Natural killer cell (primary cell): ENCODE measurements around the gene UROC1. TPM values are rescaled to one million over a fixed set of nuclear protein-coding genes. Genes with fewer than 3 reads are reported as not detected.

Source experiments
- ATAC-seq, 3 donors: fragments of 150-1000 bp in 2 of 3; fragments of 200-7000 bp in 1 of 3; cut with Tn5 transposase; 1 replicate in 1 of 3; 2 replicates in 2 of 3; pipeline ENCODE4 v1.10.0; 2021; ENCODE audit warnings: mild to moderate bottlenecking in 2 of 3, moderate library complexity in 2 of 3
- DNase-seq, 2 donors: peaks; one replicate each; pipeline versions ENCODE4 v3.0.0 to v3.0.0-alpha.2; 2013 to 2021; ENCODE audit warnings: mixed read lengths in 1 of 2
- H3K27ac ChIP-seq: one replicate; pipeline ENCODE4 v1.5.1; 2013; ENCODE audit warnings: mild to moderate bottlenecking, low read length
- H3K27me3 ChIP-seq: one replicate; pipeline ENCODE4 v1.6.1; 2013; ENCODE audit warnings: low read length; ENCODE audit not compliant: control insufficient read depth, insufficient read depth
- H3K36me3 ChIP-seq: one replicate; pipeline ENCODE4 v1.6.1; 2013; ENCODE audit warnings: low read length; ENCODE audit not compliant: control insufficient read depth, insufficient read depth
- H3K4me1 ChIP-seq: one replicate; pipeline ENCODE4 v1.6.1; 2013; ENCODE audit warnings: low read length; ENCODE audit not compliant: control insufficient read depth, insufficient read depth
- H3K4me3 ChIP-seq: one replicate; pipeline ENCODE4 v1.5.1; 2013; ENCODE audit warnings: low read length
- H3K9me3 ChIP-seq: one replicate; pipeline ENCODE4 v1.6.1; 2013; ENCODE audit warnings: low read length; ENCODE audit not compliant: control insufficient read depth, insufficient read depth
- H3K27ac Mint-ChIP-seq, 2 donors: one replicate each; pipeline ENCODE4 v1.8.0; 2022; ENCODE audit warnings: mild to moderate bottlenecking in 2 of 2, mixed read lengths in 2 of 2, moderate library complexity in 1 of 2
- H3K27me3 Mint-ChIP-seq, 2 donors: one replicate each; pipeline ENCODE4 v1.8.0; 2022; ENCODE audit warnings: low read depth in 2 of 2, mixed read lengths in 2 of 2
- H3K36me3 Mint-ChIP-seq: one replicate; pipeline ENCODE4 v1.8.0; 2022; ENCODE audit warnings: mixed read lengths
- H3K4me1 Mint-ChIP-seq, 2 donors: one replicate each; pipeline ENCODE4 v1.8.0; 2022; ENCODE audit warnings: mixed read lengths in 2 of 2
- H3K4me3 Mint-ChIP-seq: one replicate; pipeline ENCODE4 v1.8.0; 2022; ENCODE audit warnings: mild to moderate bottlenecking, moderate library complexity, mixed read lengths
- H3K9me3 Mint-ChIP-seq, 2 donors: one replicate each; pipeline ENCODE4 v1.8.0; 2022; ENCODE audit warnings: mixed read lengths in 2 of 2
- CTCF ChIP-seq: fragments of 200-600 bp; IDR thresholded peaks from one replicate; pipeline ENCODE4 v1.8.0; 2022; ENCODE audit warnings: antibody characterized with exemption
- WGBS: methylation state at CpG from one replicate; pipeline ENCODE4 v1.1.7; 2013; ENCODE audit warnings: missing lambda C conversion rate; ENCODE audit not compliant: insufficient coverage; 5-methylcytosine and 5-hydroxymethylcytosine counted together
- intact Hi-C: fragments of 100-400 bp; cut with micrococcal nuclease; formaldehyde crosslinking; loops from one replicate; pipeline ENCODE4 v1.14.2; 2022
- total RNA-seq, 4 donors: library from RNA; stranded (reverse); fragments of 120-200 nt in 1 of 4; gene quantifications; one replicate each; pipeline versions ENCODE4 v1.2.3 to v1.2.4, GENCODE V29; 2013 to 2022

The UROC1 gene
- total RNA-seq, 3 donors from 2014 or later (not counting 1 experiment from before 2014, with no cell fraction given), result not detected

GRCh38 chr3:126507886-126508285, 9.7 kb downstream of the UROC1 start:
- WGBS, result 91% methylated on average over 9 of the region's 9 CpGs
- DNase-seq (no peak), ATAC-seq (no peak)
- no peak overlapping the region for H3K27ac ChIP-seq
- H3K27me3 Mint-ChIP-seq, result peaks cover 0 to 9% of the 10 kb centered on the region in 2 donors
- H3K9me3 Mint-ChIP-seq, result no peaks in the 10 kb centered on the region
- H3K4me3 ChIP-seq, result no peak overlapping the region
- no peaks in the 10 kb centered on the region for H3K36me3 Mint-ChIP-seq
- H3K27me3 ChIP-seq, result no peaks in the 10 kb centered on the region
- H3K36me3 ChIP-seq, result no peaks in the 10 kb centered on the region
- H3K27ac Mint-ChIP-seq, result no peak overlapping the region
- no peaks in the 10 kb centered on the region for H3K9me3 ChIP-seq
- H3K4me1 ChIP-seq, result no peaks in the 10 kb centered on the region
- H3K4me3 Mint-ChIP-seq, result no peak overlapping the region
- intact Hi-C loops, result no loop called here
- no peak for TF ChIP-seq CTCF
- no peaks in the 10 kb centered on the region for H3K4me1 Mint-ChIP-seq

GRCh38 chr3:126503701-126504100, 13.9 kb downstream of the UROC1 start:
- Mint-ChIP-seq H3K4me1 (no peaks in the 10 kb centered on the region), H3K27me3 (peaks cover 0 to 9% of the 10 kb centered on the region in 2 donors), H3K4me3 (no peak overlapping the region), H3K27ac (no peak overlapping the region), H3K36me3 (no peaks in the 10 kb centered on the region), H3K9me3 (no peaks in the 10 kb centered on the region)
- ATAC-seq, result no peak
- no peak overlapping the region for H3K27ac ChIP-seq
- DNase-seq, result no peak
- intact Hi-C loops, result no loop called here
- H3K4me1 ChIP-seq, result no peaks in the 10 kb centered on the region
- no peaks in the 10 kb centered on the region for H3K27me3 ChIP-seq
- no peaks in the 10 kb centered on the region for H3K36me3 ChIP-seq
- 92% methylated on average over 10 of the region's 10 CpGs for WGBS
- H3K9me3 ChIP-seq, result no peaks in the 10 kb centered on the region
- H3K4me3 ChIP-seq, result no peak overlapping the region
- TF ChIP-seq CTCF, result no peak

GRCh38 chr3:126502656-126503055, 14.9 kb downstream of the UROC1 start:
- Mint-ChIP-seq H3K27me3 (peaks cover 0 to 9% of the 10 kb centered on the region in 2 donors), H3K4me3 (no peak overlapping the region), H3K9me3 (no peaks in the 10 kb centered on the region), H3K27ac (no peak overlapping the region), H3K4me1 (no peaks in the 10 kb centered on the region), H3K36me3 (no peaks in the 10 kb centered on the region)
- intact Hi-C loops, result no loop called here
- Histone ChIP-seq H3K4me1 (no peaks in the 10 kb centered on the region), H3K4me3 (no peak overlapping the region), H3K27me3 (no peaks in the 10 kb centered on the region), H3K27ac (no peak overlapping the region), H3K36me3 (no peaks in the 10 kb centered on the region), H3K9me3 (no peaks in the 10 kb centered on the region)
- DNase-seq (no peak), ATAC-seq (no peak)
- WGBS, result 97% methylated on average over 1 of the region's 1 CpG
- no peak for TF ChIP-seq CTCF

DNA sequence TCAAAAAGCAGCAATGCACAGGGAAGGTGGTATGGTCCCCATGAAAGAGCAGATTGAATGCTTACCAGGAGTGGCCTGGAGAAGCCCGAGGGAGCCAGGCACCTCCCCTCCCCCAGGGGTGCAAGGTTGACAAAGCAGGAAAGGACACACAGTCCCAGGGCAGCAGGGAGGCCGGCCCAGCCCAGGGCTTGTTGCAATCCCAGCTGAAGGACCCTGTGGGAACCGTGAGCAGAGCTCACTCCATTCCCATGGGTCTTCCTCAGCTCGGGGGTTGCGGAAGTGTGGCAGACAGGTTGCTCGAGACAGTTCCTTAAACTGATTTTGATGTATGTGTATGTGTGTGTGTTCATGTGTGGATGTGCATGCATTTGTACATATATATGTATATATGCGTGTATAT, 15.8 kb downstream of the UROC1 start:
- intact Hi-C loops, result no loop called here
- Mint-ChIP-seq H3K36me3 (no peaks in the 10 kb centered on the region), H3K27me3 (peaks cover 0 to 9% of the 10 kb centered on the region in 2 donors), H3K4me3 (no peak overlapping the region), H3K4me1 (peaks cover 0 to 6% of the 10 kb centered on the region in 2 donors), H3K27ac (no peak overlapping the region), H3K9me3 (no peaks in the 10 kb centered on the region)
- Histone ChIP-seq H3K27ac (no peak overlapping the region), H3K36me3 (no peaks in the 10 kb centered on the region), H3K9me3 (no peaks in the 10 kb centered on the region), H3K27me3 (no peaks in the 10 kb centered on the region), H3K4me1 (no peaks in the 10 kb centered on the region), H3K4me3 (no peak overlapping the region)
- DNase-seq (no peak), ATAC-seq (no peak)
- no peak for TF ChIP-seq CTCF
- WGBS, result 79% methylated on average over 7 of the region's 7 CpGs
